Measurements from ENCODE around the gene AFF2.
"Not testable (repeated sequence)": the region's sequence is repeated elsewhere in the genome, so short reads cannot be mapped to it uniquely, and the experiment has no call there.

AFF2 gene

DNA sequence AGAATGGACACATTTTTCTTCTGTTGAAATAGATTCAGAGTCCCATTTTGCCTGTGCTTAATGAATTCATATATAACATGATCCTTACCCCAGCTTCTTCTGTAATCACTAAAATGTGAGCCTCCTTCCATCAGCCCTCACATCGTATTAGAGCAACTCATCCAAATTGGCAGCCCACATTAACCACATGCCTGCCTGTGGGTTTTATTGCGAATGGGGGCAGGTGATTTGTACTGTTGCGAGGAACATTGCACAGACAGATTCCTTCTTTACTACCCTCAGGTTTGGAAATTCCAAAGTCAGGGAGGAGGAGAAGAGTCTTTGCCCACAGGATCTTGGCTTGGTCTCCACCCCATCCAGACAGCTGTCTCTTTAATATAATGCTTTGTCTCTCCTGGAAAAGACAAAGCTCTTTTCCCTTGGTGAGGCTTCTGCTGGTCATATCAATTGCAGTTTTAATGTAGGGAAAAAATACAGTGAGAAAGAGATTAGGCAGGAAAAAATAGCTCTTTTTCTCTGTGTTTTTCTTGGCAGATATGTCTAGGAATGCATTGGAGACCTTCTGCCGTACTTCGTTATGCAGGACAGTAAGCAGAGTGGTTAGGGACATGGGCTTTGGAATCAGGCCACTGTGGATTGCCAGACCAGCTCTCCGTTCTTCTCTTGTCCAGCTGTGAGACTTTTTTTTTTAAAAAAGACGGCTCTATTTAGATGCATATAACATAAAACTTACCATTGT lies 371.2 kb downstream of the AFF2 start:
- peak; percentile 44 for DNase-seq

GRCh38 chrX:148872161-148872535 lies 371.7 kb downstream of the AFF2 start:
- DNase-seq: no peak

DNA sequence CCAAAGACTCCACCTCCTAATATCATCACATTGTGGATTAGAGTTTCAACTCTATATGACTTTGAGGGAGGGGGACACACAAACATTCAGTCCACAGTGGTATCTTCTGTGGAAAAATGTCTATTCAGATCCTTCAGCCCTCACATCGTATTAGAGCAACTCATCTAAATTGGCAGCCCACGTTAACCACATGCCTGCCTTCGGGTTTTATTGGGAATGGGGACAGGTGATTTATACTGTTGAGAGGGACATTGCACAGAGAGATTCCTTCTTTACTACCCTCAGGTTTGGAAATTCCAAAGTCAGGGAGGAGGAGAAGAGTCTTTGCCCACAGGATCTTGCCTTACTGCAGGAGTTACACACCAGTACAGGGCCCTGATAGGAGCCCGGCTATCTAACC lies 372.5 kb downstream of the AFF2 start:
- DNase-seq: no peak

DNA sequence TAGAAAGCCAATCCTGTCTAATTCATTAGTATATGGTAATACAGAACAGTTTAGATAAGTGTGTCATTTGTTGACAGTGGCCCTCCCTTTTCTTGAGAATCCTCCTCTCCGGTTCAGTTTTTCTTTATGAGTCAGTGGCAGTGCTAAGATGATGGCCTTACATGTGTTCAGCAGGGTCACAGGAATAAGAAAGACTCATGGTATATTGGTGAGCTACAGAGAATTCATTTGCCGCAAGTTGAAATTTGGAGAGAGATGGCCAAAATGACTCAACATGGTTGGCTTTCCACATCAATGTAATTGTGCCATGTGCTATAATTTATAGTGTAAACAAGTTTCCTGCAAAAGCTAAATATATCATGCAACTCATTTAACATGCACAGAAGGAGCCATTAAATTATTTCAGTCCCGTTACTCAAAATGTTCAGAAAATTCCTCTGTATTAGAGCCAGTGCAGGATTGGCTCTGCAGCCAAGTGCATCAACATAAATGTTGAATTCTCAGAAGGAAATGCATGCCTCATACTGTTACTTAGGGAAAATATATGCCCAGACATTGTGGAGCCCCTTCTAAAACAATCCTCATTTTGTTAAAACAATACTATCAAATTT lies 374.3 kb downstream of the AFF2 start:
- DNase-seq: no peak

DNA sequence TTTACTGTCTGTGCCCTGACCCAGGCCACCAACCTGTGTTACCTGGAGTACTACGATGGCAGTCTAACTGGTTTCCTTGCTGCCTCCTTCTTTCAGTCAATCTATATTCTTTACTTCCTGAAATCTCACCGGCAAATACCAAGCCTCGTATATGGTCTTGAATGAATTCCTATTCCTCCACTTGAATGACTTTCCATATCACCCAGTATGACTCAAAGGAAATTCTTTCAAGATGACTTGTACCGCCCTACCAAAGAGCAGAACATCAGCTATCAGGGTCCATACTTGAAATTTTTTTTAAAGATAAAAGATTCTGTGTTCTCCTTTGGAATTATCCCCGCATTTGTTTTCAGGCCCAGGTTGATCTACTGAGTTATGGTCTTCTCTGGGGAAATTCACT lies 378.0 kb downstream of the AFF2 start:
- no peak for DNase-seq

- DNase-seq: no peak
Measured at GRCh38 chrX:148885203-148885602, 384.8 kb downstream of the AFF2 start.

GRCh38 chrX:148893395-148893794 lies 393.0 kb downstream of the AFF2 start:
- no peak for DNase-seq

GRCh38 chrX:148902581-148902980 lies 402.2 kb downstream of the AFF2 start:
- DNase-seq: no peak

DNA sequence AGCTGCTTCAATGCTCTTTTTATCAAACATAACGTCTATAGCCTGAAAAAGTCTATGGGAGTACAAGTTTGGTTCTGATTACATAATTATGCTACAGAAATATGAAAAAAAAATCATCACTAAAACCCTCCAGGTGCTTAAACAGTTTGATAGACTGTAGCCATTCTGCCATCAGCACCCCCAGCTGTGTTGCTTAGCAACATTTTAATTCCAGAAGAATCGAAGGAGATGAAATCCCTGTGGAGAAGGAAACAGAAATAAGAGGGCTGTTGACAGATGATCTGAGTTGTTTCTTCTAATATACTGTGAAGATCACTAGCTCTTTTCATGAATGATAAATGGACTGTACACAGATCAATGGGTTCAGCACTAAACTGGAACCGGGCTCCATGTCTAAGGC lies 402.8 kb downstream of the AFF2 start:
- no peak for DNase-seq

- DNase-seq: no peak
Measured at GRCh38 chrX:148904421-148905111, 404.1 kb downstream of the AFF2 start.

DNA sequence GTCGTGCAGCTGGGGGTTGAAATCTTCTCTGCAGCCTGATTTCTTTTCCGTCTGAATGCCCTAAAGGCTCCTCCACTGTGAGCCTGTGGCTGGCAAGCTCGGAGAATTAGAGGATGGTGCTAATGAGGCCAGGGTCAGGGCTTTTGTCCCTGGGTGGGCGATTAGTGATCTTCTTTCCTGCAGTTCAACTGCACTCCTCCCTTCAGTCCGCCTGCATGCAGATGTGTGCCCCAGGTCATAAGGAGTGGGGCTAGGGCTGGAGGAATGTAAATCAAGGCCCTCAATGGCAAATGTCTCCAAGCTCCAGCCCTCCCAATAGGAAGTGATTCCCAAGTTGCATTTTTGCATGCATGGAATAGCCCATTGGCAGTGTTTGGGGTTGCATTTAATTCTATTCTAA lies 405.0 kb downstream of the AFF2 start:
- no peak for DNase-seq

- not testable (repeated sequence) for DNase-seq
Measured at GRCh38 chrX:148906628-148907027, 406.2 kb downstream of the AFF2 start.

- no peak for DNase-seq
Measured at GRCh38 chrX:148909758-148910157, 409.3 kb downstream of the AFF2 start.

GRCh38 chrX:148913971-148914370 lies 413.6 kb downstream of the AFF2 start:
- no peak for DNase-seq

DNA sequence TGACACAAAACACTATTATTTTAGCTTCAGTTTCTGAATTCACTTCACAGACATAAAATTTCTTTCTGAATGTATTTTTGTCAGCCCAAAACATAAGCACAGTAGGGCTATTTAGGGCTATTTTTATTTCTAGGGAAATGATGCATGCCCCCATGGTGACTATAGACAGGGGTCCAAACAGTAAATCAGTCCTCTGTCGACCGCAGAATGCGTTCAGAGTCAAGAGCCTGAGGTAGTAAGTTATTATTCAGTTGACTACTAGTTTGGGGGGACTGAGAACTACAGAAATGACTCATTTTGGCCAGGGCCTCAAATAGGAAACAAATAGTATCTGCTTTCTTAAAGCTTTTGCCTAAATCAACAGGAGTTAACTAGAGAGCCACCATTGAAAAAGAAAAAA lies 414.4 kb downstream of the AFF2 start:
- DNase-seq: no peak

GRCh38 chrX:148915474-148915873 lies 415.1 kb downstream of the AFF2 start:
- DNase-seq: no peak

- DNase-seq: no peak
Measured at GRCh38 chrX:148917441-148917840, 417.0 kb downstream of the AFF2 start.

GRCh38 chrX:148923631-148924030 lies 423.2 kb downstream of the AFF2 start:
- DNase-seq: no peak

DNA sequence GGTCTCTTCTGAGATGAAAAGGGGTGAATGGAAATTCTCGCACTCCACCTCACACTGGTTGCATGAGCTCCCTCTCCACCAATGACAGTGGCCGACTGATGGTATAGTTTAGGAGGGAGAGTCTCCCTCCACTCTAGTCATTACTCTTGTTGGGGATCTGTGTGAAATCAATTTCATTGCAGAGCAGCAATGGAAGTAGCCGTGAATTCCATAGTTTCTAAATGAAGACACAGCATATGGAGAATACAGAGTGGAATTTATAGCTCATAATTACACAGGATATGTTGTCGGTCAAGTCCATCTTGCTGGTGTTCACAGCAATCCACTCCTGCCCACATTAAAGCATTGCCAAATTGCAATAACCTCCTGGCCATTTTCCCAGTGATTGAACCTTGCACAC lies 426.0 kb downstream of the AFF2 start:
- no peak for DNase-seq

DNA sequence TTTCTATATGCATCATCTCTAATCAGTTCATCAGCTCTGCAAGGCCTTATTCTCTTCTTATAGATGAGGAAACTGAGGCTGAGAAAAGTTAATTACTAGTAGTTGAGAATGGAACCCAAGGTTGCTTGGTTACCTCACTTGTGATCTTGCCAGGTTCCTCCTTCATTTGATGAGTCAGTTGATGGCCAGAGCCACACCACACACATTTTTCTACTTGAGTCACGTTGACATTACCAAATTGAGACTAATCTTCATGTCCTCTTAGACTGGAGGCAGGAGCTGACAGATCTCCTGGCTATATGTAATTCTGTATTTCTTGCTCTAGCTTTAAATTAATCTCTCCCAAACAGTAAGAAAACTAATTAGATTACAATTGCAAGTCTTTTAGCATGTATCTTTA lies 428.4 kb downstream of the AFF2 start:
- DNase-seq: no peak

DNA sequence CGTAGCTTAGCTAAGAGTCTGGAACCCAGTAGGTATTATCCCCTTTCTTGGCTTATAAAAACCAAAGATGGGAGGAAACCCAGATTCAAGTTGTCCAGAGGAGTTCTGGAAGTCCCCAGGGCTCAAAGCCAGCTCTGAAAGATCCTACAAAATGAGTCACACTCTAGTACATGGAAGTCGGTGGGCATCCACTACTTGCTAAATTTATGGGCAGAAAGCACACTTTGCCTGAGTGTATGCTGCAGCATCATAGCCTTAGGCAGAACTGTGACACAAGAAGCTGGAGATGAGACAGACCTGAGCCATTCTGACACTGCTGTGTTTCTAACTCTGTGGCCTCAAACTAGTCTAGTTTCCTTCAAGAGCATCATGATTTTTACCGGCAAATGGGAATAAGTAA lies 429.3 kb downstream of the AFF2 start:
- no peak for DNase-seq

- DNase-seq: no peak
Measured at GRCh38 chrX:148930206-148930729, 429.9 kb downstream of the AFF2 start.

DNA sequence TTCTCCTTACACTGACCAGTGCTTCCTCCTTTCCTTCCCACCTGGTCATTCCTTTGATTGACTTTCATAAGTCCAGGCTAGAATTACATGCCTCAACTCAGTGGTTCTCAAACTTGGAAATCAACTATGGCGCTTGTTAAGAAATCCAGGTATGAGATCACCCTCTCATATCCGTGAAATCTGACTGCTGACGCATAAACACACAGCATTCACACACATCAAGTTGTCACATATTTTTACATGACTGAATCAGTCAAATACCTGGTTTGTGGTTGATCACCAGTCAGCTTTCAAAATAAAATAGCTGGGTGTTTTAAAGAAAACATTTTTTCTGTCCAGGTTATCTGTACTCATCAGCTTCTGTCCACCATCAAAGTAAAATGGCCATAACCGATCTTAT lies 433.5 kb downstream of the AFF2 start:
- DNase-seq: no peak

- DNase-seq: no peak
Measured at GRCh38 chrX:148938348-148938747, 437.9 kb downstream of the AFF2 start.
